Measurements from ENCODE around the gene SCAMP5.

Gene SCAMP5

GRCh38 chr15:74995182-74995778 is at the start of gene SCAMP5:
Gene SCAMP5, plus strand, starts transcription at chr15:74995563. Its CDS starts 16,277 bp downstream, at chr15:75011840.
- DNase-seq: peak; percentile 63

- DNase-seq: no peak
These were observed 45.1 kb upstream of the SCAMP5 start for GRCh38 chr15:74950078-74950908.

- DNase-seq: no peak
These were observed 44.4 kb upstream of the SCAMP5 start for GRCh38 chr15:74951006-74951405.

- peak; percentile 48 for DNase-seq
These were observed 40.8 kb upstream of the SCAMP5 start for GRCh38 chr15:74954515-74954914.

- DNase-seq: no peak
These were observed 40.3 kb upstream of the SCAMP5 start for GRCh38 chr15:74955017-74955416.

- no peak for DNase-seq
These were observed 39.3 kb upstream of the SCAMP5 start for GRCh38 chr15:74955796-74956647.

- DNase-seq: peak; percentile 60
These were observed 38.5 kb upstream of the SCAMP5 start, which contains the start of gene RPP25 for GRCh38 chr15:74956648-74957475. Gene RPP25, minus strand, starts transcription at chr15:74956772. Its CDS starts 189 bp downstream, at chr15:74956583.

- DNase-seq: no peak
These were observed 37.8 kb upstream of the SCAMP5 start for GRCh38 chr15:74957476-74958035.

GRCh38 chr15:74958320-74958907 is 36.9 kb upstream of the SCAMP5 start:
- DNase-seq: peak; percentile 29

GRCh38 chr15:74958908-74959585 is 36.3 kb upstream of the SCAMP5 start:
- no peak for DNase-seq

GRCh38 chr15:74959586-74959939 is 35.8 kb upstream of the SCAMP5 start:
- no peak for DNase-seq

GRCh38 chr15:74960286-74960685 is 35.1 kb upstream of the SCAMP5 start:
- no peak for DNase-seq

- no peak for DNase-seq
These were observed 34.3 kb upstream of the SCAMP5 start for GRCh38 chr15:74960995-74961588.

GRCh38 chr15:74961616-74962015 is 33.7 kb upstream of the SCAMP5 start:
- no peak for DNase-seq

- DNase-seq: no peak
These were observed 33.1 kb upstream of the SCAMP5 start for GRCh38 chr15:74962219-74962618.

GRCh38 chr15:74962671-74963070 is 32.7 kb upstream of the SCAMP5 start:
- no peak for DNase-seq

GRCh38 chr15:74963213-74963612 is 32.1 kb upstream of the SCAMP5 start:
- no peak for DNase-seq

GRCh38 chr15:74964794-74965193 is 30.6 kb upstream of the SCAMP5 start:
- no peak for DNase-seq

GRCh38 chr15:74967670-74968069 is 27.7 kb upstream of the SCAMP5 start:
- DNase-seq: no peak

GRCh38 chr15:74976159-74976558 is 19.2 kb upstream of the SCAMP5 start:
- no peak for DNase-seq

GRCh38 chr15:74977599-74977998 is 17.8 kb upstream of the SCAMP5 start:
- DNase-seq: no peak
